SW 1271 (cell line): Measurements from ENCODE around the gene CD302.
A peak's percentile ranks its signal among the peaks of the same experiment; 100 is the strongest.
"Not testable (repeated sequence)": the region's sequence is repeated elsewhere in the genome, so short reads cannot be mapped to it uniquely, and the experiment has no call there.

Experiments
- DNase-seq, 2 experiments: peaks; one replicate each; lab custom pipeline; 2025; lab: John Stamatoyannopoulos, UW

Gene CD302

DNA sequence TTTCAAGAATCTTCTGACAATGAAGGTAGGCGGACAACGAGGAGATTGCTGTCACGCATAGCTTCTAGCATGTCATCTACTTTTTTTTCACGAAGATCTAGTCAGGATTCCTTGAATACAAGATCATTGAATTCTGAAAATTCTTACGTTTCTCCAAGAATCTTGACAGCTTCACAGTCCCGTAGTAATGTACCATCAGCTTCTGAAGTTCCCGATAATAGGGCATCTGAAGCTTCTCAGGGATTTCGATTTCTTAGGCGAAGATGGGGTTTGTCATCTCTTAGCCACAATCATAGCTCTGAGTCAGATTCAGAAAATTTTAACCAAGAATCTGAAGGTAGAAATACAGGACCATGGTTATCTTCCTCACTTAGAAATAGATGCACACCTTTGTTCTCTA is 49.9 kb downstream of the CD302 start:
- no peak for DNase-seq

DNA sequence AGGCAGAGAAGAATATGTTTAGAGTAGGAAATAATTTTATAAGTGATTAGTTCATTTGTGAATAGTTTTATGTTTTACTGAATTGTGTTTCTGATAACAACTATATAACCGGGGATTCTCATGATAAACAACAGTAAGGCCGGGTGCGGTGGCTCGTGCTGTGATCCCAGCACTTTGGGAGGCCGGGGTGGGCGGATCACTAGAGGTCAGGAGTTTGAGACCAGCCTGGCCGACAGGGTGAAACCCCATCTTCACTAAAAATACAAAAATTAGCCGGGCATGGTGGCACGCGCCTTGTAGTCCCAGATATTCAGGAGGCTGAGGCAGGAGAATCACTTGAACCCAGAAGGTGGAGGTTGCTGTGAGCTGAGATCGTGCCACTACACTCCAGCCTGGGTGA is 52.8 kb downstream of the CD302 start:
- DNase-seq: not testable (repeated sequence)

DNA sequence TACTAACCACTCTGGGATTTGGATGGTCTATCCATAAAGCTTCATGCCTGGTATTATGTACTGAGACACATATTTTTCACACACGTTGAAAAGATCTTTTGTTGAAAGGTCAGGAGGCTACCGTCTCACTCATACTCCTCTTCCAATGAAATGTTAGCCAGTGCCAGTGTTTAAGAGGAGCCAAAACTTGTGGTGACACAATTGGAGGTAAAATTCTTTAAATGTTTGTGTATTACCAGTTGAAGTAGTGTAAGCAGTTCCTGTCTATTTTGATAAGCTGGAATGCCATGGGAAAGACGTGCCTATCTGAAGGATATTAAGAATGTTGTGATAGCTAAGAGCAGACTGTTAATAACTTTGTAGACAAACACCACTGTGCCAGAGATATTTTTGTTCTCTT is 53.6 kb downstream of the CD302 start:
- no peak for DNase-seq

DNA sequence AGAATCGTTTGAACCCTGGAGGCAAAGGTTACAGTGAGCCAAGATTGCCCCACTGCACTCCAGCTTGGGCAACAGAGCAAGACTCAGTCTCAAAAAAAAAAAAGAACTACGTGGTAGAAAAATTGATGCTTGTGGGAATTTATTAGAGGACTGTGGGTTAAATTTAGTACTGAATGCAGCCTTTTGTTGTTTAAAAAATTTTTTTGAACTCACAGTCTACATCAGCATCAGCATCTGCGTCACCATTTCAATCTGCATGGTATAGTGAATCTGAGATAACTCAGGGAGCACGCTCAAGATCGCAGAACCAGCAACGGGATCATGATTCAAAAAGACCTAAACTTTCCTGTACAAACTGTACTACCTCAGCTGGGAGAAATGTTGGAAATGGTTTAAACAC is 55.2 kb downstream of the CD302 start:
- DNase-seq: no peak

DNA sequence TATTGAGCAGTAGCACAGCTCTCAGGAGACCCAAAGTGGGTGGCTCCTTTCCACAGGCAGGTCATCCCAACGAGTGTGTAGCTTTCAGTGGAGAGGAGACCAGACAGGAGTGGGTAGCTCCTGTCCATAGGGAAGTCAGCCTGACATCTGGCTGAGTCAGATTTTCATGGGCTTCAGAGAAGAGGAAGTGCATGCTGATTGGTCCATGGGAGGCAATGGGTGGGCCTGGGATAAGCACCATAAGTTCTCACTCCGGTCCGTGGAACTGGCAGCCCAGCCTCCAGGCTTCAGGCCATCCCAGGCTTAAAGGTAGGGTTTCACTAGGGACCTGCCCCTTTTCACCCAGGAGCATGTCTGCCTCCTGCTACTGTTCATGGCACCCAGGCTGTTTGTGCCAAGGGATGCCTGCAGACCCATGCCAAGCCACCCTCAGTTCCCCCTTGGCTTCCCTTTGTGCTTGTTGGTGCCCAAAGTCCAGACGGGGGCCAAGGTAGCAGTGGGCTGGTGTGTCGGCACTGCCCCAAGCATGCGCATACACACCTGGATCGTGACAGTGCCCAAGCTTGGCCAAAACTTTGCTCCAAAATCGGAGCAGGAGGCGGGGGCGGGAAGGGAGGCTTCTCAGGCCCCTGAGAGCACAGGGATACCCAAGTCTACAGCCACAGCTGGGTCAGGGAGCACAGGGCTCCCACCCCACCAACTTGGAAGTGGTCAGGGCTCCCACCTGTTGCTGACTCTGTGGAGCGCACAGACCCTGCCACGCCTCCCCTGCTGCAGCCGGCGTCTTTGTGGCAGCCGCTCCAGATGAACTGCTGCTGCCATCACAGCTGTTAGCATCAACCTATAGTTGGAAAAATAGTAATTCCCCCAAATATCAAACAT is 59.3 kb downstream of the CD302 start:
- peak in 1 of 2 experiments; percentile 5 for DNase-seq

DNA sequence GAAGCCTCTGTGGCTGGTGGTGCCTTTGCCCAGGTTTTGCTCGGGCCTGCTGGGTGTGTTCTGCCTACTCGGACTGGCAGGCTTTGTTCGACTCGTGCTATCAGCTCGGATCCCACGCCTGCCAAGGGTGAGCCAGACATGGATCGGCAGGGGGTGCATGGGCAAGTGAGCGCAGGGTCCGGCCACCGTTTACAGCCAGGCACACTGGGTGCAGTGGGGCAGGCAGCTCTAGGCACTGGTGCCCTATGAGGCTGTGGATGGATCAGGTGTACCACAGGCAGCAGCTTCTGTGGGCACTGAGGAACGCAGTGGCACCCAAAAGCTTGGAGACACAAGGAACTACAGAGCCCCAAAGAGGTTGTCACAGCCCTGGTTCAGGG is 60.1 kb downstream of the CD302 start:
- no peak for DNase-seq

DNA sequence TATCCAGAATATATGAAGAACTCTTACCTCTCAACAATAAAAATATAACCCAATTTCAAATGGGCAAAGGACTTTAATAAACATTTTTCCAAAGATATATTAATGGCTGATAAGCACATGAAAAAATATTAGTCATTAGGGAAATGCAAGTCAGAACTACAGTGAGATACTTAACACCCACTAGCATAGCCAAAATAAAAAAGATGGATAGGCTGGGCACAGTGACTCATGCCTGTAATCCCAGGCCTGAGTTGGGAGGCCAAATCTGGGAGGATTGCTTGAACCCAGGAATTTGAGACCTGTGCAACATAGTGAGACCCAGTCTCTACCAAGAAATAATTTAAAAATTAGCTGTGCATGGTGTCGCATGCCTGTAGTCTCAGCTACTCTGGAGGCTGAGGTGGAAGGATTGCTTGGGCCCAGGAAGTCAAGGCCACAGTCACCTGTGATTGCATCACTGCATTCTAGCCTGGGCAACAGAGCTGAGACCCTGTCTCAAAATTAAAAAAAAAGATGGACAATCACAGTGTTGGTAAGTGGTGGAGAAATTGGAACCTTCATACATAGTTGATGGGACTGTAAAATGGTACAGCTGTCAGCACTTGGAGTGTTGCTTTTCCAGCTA is 60.6 kb downstream of the CD302 start:
- DNase-seq: no peak

DNA sequence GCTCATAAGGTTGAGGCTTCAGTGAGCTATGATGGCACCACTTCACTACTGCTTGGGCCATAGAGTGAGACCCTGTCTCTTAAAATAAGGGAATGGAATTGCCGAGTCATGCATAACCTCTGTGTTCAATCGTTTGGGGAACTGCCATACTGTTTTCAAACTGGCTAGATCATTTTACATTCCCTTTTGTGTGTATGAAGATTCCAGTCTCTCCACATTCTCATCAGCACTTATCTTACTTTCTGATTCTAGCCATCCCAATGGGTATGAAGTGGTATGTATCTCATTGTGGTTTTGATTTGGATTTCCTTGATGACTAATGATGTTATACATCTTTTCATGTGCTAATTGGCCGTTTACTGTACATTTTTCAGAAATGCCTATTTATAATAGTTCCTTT is 62.0 kb downstream of the CD302 start:
- no peak for DNase-seq

DNA sequence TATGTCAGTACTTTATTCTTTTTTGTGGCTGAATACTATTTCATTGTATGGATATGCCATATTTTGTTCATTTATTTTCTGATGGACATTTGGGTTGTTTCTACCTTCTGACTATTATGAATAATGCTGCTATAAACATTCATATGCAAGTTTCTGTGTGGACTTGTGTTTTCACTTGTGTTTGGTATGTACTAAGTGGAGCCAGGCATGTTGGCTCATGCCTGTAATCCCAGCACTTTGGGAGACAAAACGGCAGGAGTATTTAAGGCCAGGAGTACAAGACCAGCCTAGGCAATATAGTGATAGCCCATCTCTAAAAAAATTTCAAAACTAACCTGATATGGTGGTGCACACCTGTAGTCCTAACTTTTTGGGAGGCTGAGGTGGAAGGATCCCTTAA is 62.4 kb downstream of the CD302 start:
- no peak for DNase-seq

DNA sequence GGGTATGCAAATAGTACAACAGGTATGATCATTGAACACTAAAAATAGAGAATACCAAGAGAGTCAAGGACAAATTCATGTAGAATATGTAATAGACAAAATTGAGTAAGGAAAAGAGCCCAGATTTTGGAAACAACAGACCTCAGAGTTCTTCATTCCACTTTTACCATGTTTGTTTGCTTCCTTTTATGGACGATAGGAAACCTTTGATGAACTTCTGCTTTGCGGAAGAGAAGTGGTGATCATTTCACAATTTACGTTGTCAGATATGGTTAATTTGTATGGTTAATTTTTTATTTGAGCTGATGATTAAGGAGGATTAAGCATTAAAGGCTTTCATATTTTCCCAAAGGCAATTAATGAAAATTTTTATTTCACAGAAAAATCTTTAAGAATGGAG is 69.4 kb downstream of the CD302 start:
- DNase-seq: no peak

DNA sequence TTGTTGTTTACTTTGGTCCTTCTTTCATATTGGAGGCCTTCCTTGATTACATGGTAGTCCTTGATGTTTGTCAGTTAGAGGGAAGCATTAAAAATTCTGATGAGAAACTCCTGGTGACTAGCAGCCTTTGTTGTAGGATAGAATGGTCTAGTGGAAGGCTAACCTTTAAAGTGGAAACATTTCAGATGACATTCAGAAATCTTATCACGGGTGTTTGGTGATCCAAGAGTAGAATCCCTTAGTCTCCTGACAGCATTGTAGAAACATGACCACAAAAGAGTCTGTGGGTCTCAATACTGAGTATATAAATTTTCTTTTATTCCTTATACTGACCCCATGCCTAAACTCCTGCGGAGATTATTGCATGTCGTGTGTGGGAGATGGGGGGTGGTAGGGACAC is 72.3 kb downstream of the CD302 start:
- no peak for DNase-seq

DNA sequence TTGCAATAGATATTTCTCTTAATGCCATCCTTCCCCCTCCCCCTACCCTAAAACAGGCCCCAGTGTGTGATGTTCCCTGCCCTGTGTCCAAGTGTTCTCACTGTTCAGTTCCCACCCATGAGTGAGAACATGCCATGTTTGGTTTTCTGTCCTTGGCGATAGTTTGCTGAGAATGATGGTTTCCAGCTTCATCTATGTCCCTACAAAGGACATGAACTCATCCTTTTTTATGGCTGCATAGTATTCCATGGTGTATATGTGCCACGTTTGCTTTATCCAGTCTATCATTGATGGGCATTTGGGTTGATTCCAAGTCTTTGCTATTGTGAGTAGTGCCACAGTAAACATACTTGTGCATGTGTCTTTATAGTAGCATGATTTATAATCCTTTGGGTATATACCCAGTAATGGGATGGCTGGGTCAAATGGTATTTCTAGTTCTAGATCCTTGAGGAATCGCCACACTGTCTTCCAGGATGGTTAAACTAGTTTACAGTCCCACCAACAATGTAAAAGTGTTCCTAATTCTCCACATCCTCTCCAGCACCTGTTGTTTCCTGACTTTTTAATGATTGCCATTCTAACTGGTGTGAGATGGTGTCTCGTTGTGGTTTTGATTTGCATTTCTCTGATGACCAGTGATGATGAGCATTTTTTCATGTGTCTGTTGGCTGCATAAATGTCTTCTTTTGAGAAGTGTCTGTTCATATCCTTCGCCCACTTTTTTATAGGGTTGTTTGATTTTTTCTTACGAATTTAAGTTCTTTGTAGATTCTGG is 73.0 kb downstream of the CD302 start:
- DNase-seq: not testable (repeated sequence)

DNA sequence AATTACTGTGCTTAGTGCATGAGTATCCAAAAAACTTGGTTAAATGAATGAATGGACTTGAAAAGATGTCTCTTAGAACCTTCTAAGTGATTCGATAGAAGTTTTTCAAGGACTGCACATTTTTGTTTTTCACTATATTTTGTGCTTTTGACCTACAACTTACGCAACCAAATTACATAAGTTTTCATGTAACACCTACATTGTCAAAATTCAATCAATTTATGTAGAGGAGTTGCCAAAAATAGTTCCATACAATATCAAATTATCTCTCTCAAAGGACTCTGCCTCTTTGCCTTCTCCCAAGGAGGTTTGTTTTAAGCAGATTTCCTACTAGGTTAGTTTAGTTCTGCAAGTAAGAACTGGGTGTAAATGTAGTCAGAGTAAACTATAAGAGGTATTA is 75.4 kb downstream of the CD302 start:
- no peak for DNase-seq

DNA sequence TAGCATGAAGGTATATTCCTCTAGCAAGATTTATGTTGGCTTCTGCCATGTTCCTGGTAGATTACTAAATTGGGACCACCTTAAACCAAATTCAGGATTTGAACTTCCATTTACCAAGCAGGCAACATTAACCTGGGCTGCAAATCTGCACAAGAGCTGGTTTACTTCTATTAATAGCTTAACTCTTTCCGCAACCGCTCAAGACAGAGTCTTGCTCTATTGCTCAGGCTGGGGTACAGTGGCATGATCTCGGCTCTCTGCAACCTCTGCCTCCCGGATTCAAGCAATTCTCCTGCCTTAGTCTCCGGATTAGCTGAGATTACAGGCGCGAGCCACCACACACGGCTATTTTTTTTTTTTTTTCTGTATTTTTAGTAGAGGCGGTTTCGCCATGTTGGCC is 77.3 kb downstream of the CD302 start:
- no peak for DNase-seq
